Measurements from ENCODE around the gene EMID1. TPM values are rescaled to one million over a fixed set of nuclear protein-coding genes. Genes with fewer than 3 reads are reported as not detected.

Gene EMID1
- total RNA-seq, 1 experiment from 2014 or later: 5.4 TPM

DNA sequence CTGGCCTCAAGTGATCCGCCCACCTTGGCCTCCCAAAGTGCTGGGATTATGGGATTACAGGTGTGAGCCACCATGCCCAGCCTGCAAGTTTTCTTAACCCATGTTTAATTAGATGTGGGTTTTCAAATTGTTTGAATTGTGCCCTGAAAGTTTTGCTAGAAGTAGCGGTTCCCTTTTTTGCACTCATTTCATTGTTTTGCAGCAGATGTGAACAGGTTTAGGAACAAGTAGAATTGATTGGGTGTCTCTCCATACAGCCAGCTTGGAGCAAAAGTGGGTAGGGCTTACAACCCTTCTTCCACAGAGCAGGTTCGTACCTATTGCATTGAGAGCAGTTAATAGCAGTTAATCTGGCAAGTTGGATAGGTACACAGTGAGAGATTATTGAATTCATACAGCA is 78.5 kb downstream of the EMID1 start:
- DNase-seq: no peak
- no peaks in the 10 kb centered on the region for H4K20me1 ChIP-seq (ENCODE audit: control insufficient read depth, insufficient read depth, insufficient read length)
- H3T11ph ChIP-seq (ENCODE audit: low read length): no peak overlapping the region
- peaks cover 4% of the 10 kb centered on the region for H3K79me1 ChIP-seq (ENCODE audit: insufficient read depth, low read depth, low read length, poor library complexity, severe bottlenecking)
- H3K4ac ChIP-seq (ENCODE audit: low read depth, low read length): no peak overlapping the region
- H2BK12ac ChIP-seq (ENCODE audit: insufficient read length, low read depth, low read length): no peak overlapping the region
- no peak overlapping the region for H4K8ac ChIP-seq (replicated peaks; ENCODE audit: insufficient read length, low read depth, low read length)
- H3K23me2 ChIP-seq (ENCODE audit: insufficient read length, low read depth, low read length, poor library complexity, severe bottlenecking): no peaks in the 10 kb centered on the region
- H4K5ac ChIP-seq (ENCODE audit: insufficient read length, low read depth, low read length): no peak overlapping the region
- Mint-ChIP-seq H3K4me1 (no peaks in the 10 kb centered on the region), H3K27me3 (ENCODE audit: low read depth) (no peaks in the 10 kb centered on the region), H3K4me3 (no peak overlapping the region), H3K27ac (peak overlapping the region in 2 of 3 experiments; percentile 4 to 76; a peak in 2 of 7 replicates), H3K36me3 (ENCODE audit: insufficient read depth in 1 of 3, low read depth in 3 of 3) (peaks cover 67 to 100% (median 99%) of the 10 kb centered on the region in 3 experiments), H3K9me3 (no peaks in the 10 kb centered on the region)
- H3K23ac ChIP-seq (ENCODE audit: insufficient read length, low read depth, low read length): no peak overlapping the region
- H4K91ac ChIP-seq (ENCODE audit: insufficient read length, low read depth, low read length): no peak overlapping the region
- H2AK5ac ChIP-seq (ENCODE audit: insufficient read length, low read length): no peak overlapping the region
- H3K14ac ChIP-seq (ENCODE audit: insufficient read depth, low read length): no peak overlapping the region
- no peak overlapping the region for H2BK120ac ChIP-seq (ENCODE audit: low read depth, low read length, poor library complexity, severe bottlenecking)
- H3K9me3 ChIP-seq (ENCODE audit: control insufficient read depth, low read depth, low read length): no peaks in the 10 kb centered on the region
- no peaks in the 10 kb centered on the region for H3K4me1 ChIP-seq (ENCODE audit: insufficient read depth, low read length)
- no peak overlapping the region for H2AFZ ChIP-seq (ENCODE audit: low read length)
- no peak overlapping the region for H2BK20ac ChIP-seq (ENCODE audit: low read depth, low read length, poor library complexity, severe bottlenecking)
- no peak overlapping the region for H3K56ac ChIP-seq (ENCODE audit: insufficient read length, low read depth, low read length)
- H3K79me2 ChIP-seq (ENCODE audit: insufficient read depth, low read length): peaks cover 1% of the 10 kb centered on the region; the same call in 1 of the 2 replicates
- no CpG with 5 or more reads among the region's 3 CpGs for WGBS (ENCODE audit: extremely low coverage, insufficient read length, low lambda C conversion rate)
- no peak overlapping the region for H3K9ac ChIP-seq (ENCODE audit: extremely low read depth, insufficient read length, low read length)
- TF ChIP-seq CTCF (conservative IDR thresholded peaks at IDR 0.05): no peak
- no peak overlapping the region for H3K18ac ChIP-seq (ENCODE audit: insufficient read length, low read depth, low read length)
- no peak overlapping the region for H2BK5ac ChIP-seq (ENCODE audit: insufficient read length, low read length)
- no peaks in the 10 kb centered on the region for H3K27me3 ChIP-seq (ENCODE audit: insufficient read depth, low read length)
- H3K27ac ChIP-seq (ENCODE audit: insufficient read length, low read depth, low read length): no peak overlapping the region
- no peak overlapping the region for H2BK15ac ChIP-seq (ENCODE audit: low read depth, low read length)
- no peak overlapping the region for H3K4me2 ChIP-seq (ENCODE audit: insufficient read depth, insufficient read length, low read length)

Measured in H9 (cell line).